ENCODE measurements around the gene POC1B. TPM values are rescaled to one million over a fixed set of nuclear protein-coding genes. Genes with fewer than 3 reads are reported as not detected.
A peak's percentile ranks its signal among the peaks of the same experiment; 100 is the strongest.

POC1B gene
- total RNA-seq, 1 donor = 19.3 TPM

GRCh38 chr12:89477633-89478279 is 48.1 kb downstream of the POC1B start:
- TF ChIP-seq, protein P1, sequence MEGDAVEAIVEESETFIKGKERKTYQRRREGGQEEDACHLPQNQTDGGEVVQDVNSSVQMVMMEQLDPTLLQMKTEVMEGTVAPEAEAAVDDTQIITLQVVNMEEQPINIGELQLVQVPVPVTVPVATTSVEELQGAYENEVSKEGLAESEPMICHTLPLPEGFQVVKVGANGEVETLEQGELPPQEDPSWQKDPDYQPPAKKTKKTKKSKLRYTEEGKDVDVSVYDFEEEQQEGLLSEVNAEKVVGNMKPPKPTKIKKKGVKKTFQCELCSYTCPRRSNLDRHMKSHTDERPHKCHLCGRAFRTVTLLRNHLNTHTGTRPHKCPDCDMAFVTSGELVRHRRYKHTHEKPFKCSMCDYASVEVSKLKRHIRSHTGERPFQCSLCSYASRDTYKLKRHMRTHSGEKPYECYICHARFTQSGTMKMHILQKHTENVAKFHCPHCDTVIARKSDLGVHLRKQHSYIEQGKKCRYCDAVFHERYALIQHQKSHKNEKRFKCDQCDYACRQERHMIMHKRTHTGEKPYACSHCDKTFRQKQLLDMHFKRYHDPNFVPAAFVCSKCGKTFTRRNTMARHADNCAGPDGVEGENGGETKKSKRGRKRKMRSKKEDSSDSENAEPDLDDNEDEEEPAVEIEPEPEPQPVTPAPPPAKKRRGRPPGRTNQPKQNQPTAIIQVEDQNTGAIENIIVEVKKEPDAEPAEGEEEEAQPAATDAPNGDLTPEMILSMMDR (IDR thresholded peaks at IDR 0.05; ENCODE audit: insufficient read depth, low read length) = no peak
- H3K4me3 ChIP-seq (ENCODE audit: low read depth, low read length) = no peak overlapping the region
- no peak for DNase-seq (ENCODE audit: low read depth)

GRCh38 chr12:89476904-89477595 is 48.8 kb downstream of the POC1B start:
- no peak for DNase-seq (ENCODE audit: low read depth)
- H3K4me3 ChIP-seq (ENCODE audit: low read depth, low read length) = no peak overlapping the region
- TF ChIP-seq, protein P1 (IDR thresholded peaks at IDR 0.05; ENCODE audit: insufficient read depth, low read length) = no peak

- DNase-seq (ENCODE audit: low read depth) = no peak
- H3K4me3 ChIP-seq (ENCODE audit: low read depth, low read length) = no peak overlapping the region
- TF ChIP-seq, protein P1 (IDR thresholded peaks at IDR 0.05; ENCODE audit: insufficient read depth, low read length) = no peak
Measured at GRCh38 chr12:89476232-89476631, 49.6 kb downstream of the POC1B start.

DNA sequence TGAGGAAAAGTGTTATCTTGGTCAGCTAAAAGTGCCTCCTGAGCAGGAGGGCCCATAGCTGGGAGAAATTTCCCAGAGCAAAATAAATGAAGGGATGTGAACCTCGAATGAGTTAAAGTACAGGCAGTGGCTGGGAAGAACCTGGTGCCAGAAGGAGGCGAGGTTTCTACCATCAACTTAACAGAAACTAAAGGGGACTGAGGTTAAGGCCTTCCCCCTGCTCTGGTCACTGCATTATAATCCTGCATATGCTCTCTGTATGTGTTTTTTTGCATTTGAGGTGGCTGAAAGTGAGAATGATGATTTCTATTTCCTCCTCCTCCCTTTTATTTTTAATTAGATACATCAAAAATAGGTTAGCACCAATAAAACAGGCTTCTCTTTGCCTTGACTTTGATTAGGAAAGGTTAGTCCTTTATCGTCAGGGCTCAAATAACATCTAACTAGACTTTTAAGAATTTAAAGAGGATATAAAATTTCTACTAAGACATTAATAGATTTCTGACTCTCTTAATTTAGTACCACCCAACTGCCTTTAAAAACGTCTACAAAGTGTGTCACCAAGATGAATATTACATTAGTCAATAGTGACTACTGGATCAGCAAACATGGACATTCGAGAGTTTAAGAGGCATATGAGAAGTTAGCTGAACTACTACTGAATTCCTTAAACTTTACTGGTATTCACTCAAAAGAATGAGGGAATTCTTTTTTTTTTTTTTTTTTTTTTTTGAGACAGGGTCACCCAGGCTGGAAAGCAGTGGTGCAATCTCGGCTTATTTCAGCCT is 50.5 kb downstream of the POC1B start:
- no peak for DNase-seq (ENCODE audit: low read depth)
- H3K4me3 ChIP-seq (ENCODE audit: low read depth, low read length) = no peak overlapping the region
- TF ChIP-seq, protein P1 (IDR thresholded peaks at IDR 0.05; ENCODE audit: insufficient read depth, low read length) = no peak

- DNase-seq (ENCODE audit: low read depth) = no peak
- no peak overlapping the region for H3K4me3 ChIP-seq (ENCODE audit: low read depth, low read length)
- TF ChIP-seq, protein P1 (IDR thresholded peaks at IDR 0.05; ENCODE audit: insufficient read depth, low read length) = no peak
Measured at GRCh38 chr12:89474615-89475014, 51.2 kb downstream of the POC1B start.

GRCh38 chr12:89472508-89472907 is 53.3 kb downstream of the POC1B start:
- TF ChIP-seq, protein P1 (IDR thresholded peaks at IDR 0.05; ENCODE audit: insufficient read depth, low read length) = no peak
- DNase-seq (ENCODE audit: low read depth) = peak; percentile 77
- no peak overlapping the region for H3K4me3 ChIP-seq (ENCODE audit: low read depth, low read length)

Data from fibroblast of the aortic adventitia (primary cell).